Measurements from ENCODE around the gene C2orf92. TPM values are rescaled to one million over a fixed set of nuclear protein-coding genes. Genes with fewer than 3 reads are reported as not detected.
"Not testable (repeated sequence)": the region's sequence is repeated elsewhere in the genome, so short reads cannot be mapped to it uniquely, and the experiment has no call there.

C2orf92 gene
- total RNA-seq, 1 donor from 2014 or later = 1.2 TPM

DNA sequence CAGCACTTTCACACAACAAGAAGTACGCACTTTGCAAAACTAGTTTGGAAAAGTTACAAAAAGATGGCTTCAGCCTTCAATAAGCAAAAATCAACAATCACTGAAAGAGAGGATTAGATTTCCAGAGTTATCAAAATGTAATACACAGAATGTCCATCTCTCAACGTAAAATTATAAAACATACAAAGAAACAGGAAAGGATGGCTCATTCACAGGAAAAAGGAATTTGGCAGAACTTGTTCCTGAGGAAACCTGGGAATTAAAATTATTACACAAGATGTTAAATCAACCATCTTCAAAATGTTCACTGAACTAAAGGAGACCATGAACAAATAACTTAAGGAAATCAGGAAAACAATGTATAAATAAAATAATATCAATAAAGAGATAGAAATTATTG, 8.0 kb downstream of the C2orf92 start:
- intact Hi-C loops (cut with DNase I) = no loop called here
- no peak for ATAC-seq (ENCODE audit: poor library complexity)
- DNase-seq = no peak

DNA sequence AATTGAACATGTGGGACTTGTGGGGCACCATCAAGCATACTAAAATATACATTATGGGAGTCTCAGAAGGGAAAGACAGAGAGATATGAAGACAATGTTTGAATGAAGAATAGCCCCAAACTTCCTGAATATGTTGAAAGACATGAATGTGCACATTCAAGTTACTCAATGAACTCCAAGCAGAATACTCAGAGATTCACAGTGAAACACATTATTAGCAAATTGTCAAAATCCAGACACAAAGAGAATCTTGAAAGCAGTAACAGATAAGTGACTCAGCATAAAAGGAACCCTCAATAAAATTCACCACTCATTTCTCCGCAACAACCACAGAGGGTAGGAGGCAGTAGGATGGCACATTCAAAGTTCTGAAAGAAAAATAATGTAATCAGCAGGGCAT, 8.8 kb downstream of the C2orf92 start:
- no peak for ATAC-seq (ENCODE audit: poor library complexity)
- intact Hi-C loops (cut with DNase I) = no loop called here
- DNase-seq = no peak

DNA sequence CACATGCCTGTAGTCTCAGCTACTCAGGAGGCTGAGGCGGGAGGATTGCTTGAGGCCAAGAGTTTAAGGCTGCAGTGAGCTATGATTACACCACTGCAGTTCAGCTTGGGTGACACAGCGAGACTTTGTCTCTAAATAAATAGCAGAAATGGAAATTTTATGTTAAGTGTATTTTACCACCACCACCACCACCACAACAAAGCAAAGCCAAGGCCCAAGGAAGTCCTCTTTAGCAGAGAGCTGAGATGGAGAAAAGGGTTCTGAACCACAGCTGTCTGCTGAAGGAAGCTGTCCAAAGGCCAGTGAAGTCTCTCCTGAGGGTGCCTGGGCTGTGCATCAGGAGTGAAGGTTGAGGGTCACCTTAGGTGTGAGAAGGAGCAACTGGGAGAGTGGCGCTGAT, 17.7 kb downstream of the C2orf92 start:
- intact Hi-C loops (cut with DNase I); ATAC-seq (ENCODE audit: poor library complexity); DNase-seq: not testable (repeated sequence)

DNA sequence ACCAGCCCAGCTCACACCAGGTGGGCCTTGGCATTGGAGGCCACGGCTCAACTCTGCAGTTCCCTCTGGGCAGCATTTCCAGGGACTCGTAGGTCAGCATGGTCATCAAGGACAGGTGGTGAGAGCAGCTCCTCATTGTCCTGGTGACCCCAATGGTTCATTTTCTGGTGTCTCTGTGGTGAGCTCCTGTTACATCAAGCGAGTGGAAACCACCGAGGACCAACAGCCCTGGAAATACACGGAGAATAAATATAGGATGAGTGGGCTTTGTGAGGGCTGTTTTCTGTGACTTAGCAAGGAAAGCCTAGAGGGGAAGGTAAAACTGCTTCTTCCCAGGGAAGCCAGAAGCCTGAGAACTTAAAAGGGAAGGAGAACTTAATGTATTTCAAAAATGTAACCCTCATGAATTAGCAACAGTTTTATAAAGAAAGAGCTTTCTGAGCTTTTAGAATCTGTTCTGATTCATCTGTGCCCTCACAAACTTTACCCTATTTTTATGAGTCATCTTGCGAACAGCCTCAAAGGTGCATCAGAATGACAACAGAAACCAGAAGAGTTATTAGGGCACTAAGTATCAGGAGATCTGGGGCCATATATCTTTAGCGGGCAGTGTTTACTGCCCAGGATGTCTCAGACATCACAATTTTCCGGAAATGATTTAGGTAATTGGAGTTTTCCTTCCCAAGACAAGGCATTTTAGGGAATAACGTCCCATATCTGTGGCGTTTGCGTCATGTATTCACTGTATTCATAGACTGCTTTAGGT, 18.7 kb downstream of the C2orf92 start:
- DNase-seq = no peak
- intact Hi-C loops (cut with DNase I) = no loop called here
- ATAC-seq (ENCODE audit: poor library complexity) = no peak

DNA sequence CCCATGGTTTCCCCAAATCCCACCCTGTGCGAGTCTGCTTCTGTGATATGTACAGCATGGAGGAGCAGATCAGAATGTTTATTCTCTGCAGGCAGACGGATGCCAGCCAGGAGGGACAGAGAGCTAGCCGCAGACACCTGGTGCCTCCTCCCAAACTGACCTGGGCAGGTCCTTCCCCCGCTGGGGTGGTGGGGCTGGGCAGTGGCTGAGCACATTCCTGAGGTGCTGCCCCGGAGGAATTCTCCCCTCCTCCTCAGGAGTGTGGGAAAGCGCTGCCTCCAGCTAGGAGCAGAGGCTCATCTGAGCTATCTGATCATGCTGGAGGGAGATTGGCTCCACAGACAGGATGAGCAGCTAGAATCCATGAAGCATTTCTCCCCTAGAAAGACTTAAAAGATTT, 21.7 kb downstream of the C2orf92 start:
- intact Hi-C loops (cut with DNase I) = loop anchor here (10.0 kb wide), 1 partner anchor 96 kb away; no protein-coding TSS in a partner anchor
- ATAC-seq (ENCODE audit: poor library complexity) = no peak

DNA sequence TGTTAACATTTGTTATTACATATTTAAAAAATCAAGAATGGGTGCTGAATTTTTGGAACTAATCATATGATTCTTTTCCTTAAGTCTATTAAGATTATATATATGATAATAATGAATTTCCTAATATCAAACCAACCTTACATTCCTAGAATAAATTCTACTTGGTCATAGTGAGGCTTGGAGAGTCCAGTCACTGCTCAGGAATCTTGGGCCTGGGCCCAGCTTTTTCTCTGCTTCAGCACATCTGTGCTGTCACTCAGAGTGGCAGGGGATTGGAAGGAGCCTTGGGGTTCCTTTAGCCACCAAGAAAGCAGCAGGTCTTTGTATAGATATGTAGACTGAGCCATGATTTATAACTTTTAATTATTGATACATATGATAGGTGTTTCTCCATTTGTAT, 24.0 kb downstream of the C2orf92 start:
- no peak for ATAC-seq (ENCODE audit: poor library complexity)
- DNase-seq = no peak
- intact Hi-C loops (cut with DNase I) = loop anchor here (10.0 kb wide), 1 partner anchor 99 kb away; no protein-coding TSS in a partner anchor

More for the DNA sequence above, 21.7 kb downstream of the C2orf92 start:
- no peak for DNase-seq

DNA sequence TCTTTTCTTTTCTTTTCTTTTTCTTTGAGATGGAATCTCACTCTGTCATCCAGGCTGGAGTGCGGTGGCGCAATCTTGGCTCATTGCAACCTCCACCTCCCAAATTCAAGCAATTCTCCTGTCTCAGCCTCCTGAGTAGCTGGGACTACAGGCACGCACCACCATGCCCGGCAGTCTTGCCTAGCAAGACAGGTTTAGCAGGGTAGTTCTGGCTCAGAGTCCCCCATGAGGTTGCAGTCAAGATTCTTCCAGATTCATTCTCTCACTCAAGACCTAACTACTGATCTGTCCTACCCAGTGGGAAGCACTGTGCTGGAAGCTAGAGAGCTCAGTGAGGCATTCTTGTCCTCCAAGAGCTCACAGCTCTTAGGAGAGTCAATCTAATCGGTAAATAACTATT, 26.2 kb downstream of the C2orf92 start:
- no peak for ATAC-seq (ENCODE audit: poor library complexity)
- no peak for DNase-seq
- intact Hi-C loops (cut with DNase I) = loop anchor here (5.0 to 10.0 kb wide), 2 partner anchors 48 to 101 kb away; partner anchors contain the start of gene COX5B

DNA sequence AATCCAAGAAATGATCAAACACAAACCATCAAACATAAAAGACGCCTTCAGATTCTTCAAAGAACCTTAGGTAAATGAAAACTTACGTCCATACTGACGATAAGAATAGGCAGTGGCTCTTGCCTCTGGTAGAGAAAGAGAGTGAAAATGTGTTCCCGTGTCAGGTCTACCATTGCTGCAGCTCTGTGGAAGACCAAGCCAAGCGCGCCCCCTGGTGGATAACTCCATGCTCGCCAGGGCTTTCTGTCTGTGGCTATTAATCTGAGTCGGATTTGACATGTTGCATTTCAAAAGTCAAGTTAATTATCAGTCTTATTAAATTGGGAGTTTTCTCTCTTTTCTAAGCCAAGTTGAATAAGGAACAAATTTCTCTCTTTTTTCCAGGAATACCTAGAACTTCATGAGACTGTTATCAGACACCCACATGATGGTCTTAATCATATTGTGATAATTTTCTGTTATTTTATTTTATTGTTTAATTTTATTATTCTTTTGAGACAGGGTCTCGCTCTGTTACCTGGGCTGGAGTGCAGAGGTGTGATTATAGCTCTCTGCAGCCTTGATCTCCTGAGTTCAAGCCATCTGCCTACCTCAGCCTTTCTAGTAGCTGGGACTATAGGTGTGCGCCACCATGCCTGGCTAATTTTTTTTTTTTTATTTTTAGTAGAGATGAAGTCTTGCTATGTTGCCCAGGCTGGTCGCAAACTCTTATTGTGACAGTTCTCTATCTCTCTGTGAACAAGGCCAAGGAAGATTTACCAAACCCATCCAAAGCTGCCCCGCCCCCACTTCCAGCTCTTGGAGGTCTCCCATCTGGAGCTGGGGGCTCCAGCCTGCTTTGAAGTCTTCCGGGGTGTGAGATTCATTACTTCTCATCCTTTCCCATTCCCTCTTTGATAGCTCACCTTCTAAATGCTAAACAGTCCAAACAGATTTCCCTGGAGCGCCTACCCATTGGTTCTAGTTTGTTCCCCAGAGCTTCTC, 28.0 kb downstream of the C2orf92 start:
- DNase-seq = peak; percentile 95
- ATAC-seq (ENCODE audit: poor library complexity) = peak; percentile 97
- intact Hi-C loops (cut with DNase I) = loop anchor here (5.0 to 10.0 kb wide), 2 partner anchors 50 to 103 kb away; partner anchors contain the start of gene COX5B

DNA sequence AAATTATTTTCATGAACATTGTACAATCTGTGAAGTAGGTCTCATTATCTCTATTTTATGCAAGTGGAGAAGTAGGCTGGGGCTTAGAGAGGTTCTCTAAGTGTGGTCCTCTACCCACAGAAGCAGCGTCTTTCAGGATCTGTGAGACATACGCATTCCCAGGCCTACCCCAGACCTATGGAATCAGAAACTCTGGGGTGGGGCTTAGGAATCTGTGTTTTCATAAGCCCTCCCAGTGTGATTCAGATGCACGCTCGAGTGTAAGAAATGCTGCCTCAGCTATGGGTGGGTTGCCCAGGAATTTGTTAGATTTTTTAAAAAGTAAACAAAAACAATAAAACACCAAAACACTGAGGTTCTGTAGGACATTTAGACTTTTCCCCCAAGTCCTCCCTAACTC, 29.0 kb downstream of the C2orf92 start:
- ATAC-seq (ENCODE audit: poor library complexity) (no peak), DNase-seq (no peak)
- intact Hi-C loops (cut with DNase I) = loop anchor here (5.0 to 10.0 kb wide), 2 partner anchors 51 to 104 kb away; partner anchors contain the start of gene COX5B

DNA sequence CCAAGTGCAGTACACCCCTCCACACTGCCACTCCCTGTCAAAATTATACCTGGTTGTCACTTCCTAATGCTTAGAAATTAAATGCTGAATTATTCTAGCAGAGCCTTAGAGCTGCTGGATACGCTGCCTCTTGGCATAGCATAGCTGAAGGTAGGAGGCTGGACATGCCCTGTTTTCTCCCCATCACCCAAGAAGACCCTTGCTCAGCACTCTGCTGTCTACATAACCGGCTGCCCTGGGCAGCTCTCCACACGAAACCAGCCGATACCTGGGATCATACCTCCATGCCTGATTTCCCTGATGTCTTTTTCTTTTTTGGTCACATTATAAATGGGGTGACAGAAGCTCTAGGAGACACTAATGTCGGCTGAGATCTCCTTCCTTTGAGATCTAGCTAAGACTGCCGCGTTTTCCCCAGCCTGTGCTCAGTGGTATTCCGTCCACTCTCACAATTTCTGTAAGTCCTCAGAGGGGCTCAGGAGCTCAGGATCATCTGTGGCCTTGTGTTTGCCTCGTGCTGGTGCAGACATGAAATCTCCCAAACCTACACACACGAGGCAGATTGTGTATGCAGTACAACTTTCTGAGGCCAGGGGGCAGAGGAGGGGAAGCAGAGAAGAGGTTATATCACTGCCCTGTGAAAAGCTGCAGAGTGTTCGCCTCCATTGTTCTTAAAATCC, 30.4 kb downstream of the C2orf92 start:
- intact Hi-C loops (cut with DNase I) = loop anchor here (5.0 to 10.0 kb wide), 3 partner anchors 53 to 685 kb away; partner anchors contain the start of gene COX5B

DNA sequence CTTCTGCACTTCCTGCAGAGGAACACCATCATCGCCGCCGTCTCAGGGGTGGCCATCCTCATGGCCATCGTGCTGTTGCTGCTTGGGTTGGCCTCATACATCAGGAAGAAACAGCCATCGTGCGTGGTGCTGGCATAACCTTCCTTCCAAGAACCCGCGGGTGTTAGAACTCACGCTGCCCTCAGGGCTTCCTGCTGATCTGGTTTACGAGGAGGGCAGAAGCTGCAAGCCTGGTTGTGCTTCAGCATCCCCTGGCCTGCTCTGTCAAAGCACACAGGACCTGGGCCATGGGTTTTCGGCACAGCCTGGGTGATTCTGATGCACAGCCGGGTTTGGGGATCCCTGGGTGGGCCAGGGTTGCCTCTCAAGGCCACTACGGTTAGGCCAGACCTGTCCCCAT, 31.7 kb downstream of the C2orf92 start:
- intact Hi-C loops (cut with DNase I) = loop anchor here (10.0 kb wide), 1 partner anchor 684 kb away; no protein-coding TSS in a partner anchor
- DNase-seq (no peak), ATAC-seq (ENCODE audit: poor library complexity) (no peak)

More for the DNA sequence above, 30.4 kb downstream of the C2orf92 start:
- no peak for DNase-seq
- ATAC-seq (ENCODE audit: poor library complexity) = peak; percentile 84

DNA sequence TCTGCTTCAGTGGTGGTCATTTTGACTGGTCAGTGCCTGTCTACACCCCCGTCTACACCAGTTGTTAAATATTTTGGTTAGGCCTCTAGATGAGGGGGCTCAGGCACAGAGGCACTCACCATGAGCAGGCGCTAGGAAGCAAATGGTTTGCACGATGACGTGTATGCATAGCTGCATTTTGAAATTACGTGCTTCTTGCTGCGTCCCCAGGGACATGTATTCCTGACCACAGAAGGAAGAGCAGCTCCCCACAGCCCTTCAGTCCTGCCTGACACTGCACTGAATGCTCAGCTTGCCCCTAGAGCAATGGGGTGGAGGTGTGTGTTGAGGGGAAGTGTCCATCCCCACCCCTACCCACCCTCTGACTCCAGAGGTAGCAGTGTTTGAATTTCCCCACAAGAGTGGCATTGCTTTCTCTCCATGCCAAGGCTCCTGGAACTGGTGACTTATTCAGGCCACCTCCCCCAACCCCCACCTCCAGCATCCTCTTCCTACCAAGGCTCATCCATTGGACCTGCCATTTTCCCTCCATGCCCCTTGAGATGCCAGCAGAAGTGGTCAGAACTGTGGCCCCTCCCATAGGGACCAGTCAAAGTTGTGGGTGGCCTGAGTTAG, 32.4 kb downstream of the C2orf92 start:
- intact Hi-C loops (cut with DNase I) = loop anchor here (10.0 kb wide), 1 partner anchor 683 kb away; no protein-coding TSS in a partner anchor
- ATAC-seq (ENCODE audit: poor library complexity) = no peak
- DNase-seq = no peak

DNA sequence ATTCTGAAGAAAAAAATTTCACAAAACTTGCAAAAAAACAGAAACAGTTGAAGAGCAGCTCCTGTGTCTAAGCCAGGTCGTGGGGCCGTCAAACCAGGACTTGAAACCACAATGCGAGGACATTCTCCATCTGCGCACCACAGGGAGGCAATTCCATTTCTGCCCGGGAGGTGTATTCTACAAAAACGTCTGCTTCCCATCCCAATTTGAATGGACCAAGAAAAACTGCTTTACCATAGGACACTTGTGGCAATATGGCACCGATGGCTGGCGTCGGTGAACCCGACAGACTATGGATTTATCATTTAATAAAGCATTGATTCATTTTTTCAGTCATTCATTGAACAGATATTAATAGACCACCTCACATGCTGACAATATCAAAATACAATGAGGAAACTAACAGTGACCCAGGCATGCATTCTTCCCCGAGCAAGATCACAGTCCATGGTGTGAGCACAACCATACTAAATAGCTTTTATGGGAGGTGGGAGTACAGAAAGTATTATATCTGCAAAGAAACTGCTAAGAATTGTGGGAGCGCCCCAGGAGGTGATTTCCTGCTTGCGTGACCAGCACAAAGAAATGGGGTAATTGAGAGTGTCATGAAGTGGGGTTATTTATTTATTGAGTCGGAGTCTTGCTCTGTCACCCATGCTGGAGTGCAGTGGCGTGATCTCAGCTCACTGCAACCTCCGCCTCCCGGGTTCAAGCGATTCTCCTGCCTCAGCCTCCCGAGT, 33.4 kb downstream of the C2orf92 start:
- ATAC-seq (ENCODE audit: poor library complexity) (no peak), DNase-seq (no peak)
- intact Hi-C loops (cut with DNase I) = loop anchor here (10.0 kb wide), 1 partner anchor 682 kb away; no protein-coding TSS in a partner anchor

DNA sequence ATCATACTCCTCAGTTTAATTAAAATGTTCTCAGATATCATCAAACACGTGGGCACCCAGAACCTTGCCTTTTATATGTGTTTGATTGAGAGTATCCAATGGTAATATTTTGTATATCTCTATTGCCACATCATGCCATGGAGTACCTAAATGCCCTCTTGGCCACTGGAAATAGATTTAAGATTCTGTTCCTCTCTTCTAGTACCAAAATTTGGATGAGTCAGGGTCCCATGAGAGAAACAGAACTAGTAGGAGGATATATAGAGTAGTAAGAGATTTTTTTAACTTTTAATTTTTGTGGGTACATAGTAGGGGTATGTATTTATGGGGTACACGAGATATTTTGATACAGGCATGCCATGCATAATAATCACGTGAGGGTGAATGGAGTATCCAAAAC, 34.2 kb downstream of the C2orf92 start:
- intact Hi-C loops (cut with DNase I) = loop anchor here (10.0 kb wide), 1 partner anchor 681 kb away; no protein-coding TSS in a partner anchor
- ATAC-seq (ENCODE audit: poor library complexity) (no peak), DNase-seq (no peak)

DNA sequence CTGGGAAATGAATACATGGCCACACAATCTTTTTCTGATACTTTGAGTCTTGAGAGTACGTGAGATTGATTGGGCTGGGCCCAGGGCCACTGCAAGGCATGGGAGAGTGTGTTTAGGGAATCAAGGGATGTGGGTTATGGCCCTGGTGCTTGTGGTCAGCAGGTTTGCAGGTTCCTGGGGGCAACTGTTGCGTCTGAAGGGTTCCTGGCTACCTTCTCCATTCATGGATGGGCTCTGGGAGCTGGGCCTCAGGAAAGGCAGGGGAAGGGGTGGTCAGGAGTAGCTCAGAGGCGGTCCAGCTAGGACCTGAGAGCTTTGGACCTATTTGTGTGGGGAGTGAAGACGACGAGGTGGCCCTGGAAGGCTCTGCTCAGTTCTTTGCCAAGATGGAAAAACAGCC, 35.5 kb downstream of the C2orf92 start:
- ATAC-seq (ENCODE audit: poor library complexity) = no peak
- no peak for DNase-seq
- intact Hi-C loops (cut with DNase I) = loop anchor here (10.0 kb wide), 1 partner anchor 680 kb away; no protein-coding TSS in a partner anchor

DNA sequence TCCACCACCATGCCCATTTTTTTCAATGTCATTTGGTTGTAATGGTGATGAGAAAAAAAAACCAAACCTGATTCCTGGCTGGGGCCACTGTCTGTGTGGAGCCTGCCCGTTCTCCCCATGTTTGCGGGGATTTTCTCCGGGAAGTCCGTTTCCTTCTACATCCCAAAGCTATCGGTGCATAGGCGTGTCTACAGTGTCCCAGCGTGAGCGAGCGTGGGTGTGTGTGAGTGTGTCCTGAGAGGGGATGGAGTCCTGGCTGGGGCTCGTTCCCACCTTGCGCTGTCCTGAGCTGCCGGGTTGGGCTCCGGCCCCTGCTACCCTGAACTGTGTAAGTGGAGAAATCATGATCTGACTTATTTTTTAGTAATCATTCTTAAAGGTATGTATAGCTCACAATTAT, 36.6 kb downstream of the C2orf92 start:
- no peak for ATAC-seq (ENCODE audit: poor library complexity)
- no peak for DNase-seq
- intact Hi-C loops (cut with DNase I) = loop anchor here (10.0 kb wide), 1 partner anchor 679 kb away; no protein-coding TSS in a partner anchor

DNA sequence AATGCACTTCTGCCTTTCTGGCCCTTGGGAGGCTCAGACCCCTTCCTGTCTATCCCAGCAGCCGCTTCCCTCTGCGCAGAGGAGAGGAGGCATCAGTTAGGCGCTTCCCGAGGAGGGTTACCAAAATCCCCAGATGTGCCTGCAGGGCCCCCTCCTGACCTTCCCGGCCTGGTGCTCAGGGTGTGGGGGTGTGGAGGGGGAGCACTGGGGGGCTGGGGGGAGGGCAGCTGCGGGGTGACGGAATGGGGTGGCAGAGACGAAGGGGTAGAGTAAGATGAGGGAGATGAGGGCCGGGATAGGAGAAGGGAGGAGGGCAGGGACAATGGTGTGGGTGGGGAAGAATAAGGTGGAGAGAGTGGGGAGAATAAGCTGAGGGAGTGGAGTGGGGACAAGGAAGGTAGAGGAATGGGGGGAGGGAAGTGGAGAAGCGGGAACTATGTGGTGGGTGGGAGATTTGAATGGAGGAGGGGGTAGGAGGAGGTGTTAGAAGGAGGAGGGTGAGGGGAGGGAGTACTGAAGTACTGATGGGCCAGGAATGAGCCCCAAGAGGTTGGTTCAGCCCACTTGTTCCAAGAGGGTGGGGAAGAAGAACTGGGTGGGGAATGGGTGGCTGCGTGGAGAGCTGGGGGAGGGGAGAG, 37.3 kb downstream of the C2orf92 start:
- intact Hi-C loops (cut with DNase I) = loop anchor here (10.0 kb wide), 1 partner anchor 678 kb away; no protein-coding TSS in a partner anchor
- DNase-seq (no peak), ATAC-seq (ENCODE audit: poor library complexity) (no peak)
